SU-DHL-6 (cell line): ENCODE results near the gene RALBP1.

Source experiments
- CTCF ChIP-seq: fragments of 200-600 bp; sonication (generic); IDR thresholded peaks from one replicate; pipeline ENCODE4 v1.5.1; 2017; ENCODE audit warnings: antibody characterized with exemption, mild to moderate bottlenecking, low read length, moderate library complexity; ENCODE audit not compliant: insufficient read depth, poor library complexity, severe bottlenecking
- EZH2phosphoT487 ChIP-seq: fragments of 200-600 bp; sonication (generic), shearing (Covaris generic); conservative IDR thresholded peaks from 2 replicates; pipeline ENCODE4 v1.6.1; 2018; ENCODE audit warnings: mild to moderate bottlenecking, antibody characterized with exemption, low read length, moderate library complexity, mixed read lengths

- TF ChIP-seq CTCF (no peak), EZH2phosphoT487 (no peak)
Measured at GRCh38 chr18:9453283-9453682, 22.0 kb upstream of the RALBP1 start.
